ENCODE measurements around the gene MYL3.
"Not testable (repeated sequence)": the region's sequence is repeated elsewhere in the genome, so short reads cannot be mapped to it uniquely, and the experiment has no call there.

MYL3 gene

DNA sequence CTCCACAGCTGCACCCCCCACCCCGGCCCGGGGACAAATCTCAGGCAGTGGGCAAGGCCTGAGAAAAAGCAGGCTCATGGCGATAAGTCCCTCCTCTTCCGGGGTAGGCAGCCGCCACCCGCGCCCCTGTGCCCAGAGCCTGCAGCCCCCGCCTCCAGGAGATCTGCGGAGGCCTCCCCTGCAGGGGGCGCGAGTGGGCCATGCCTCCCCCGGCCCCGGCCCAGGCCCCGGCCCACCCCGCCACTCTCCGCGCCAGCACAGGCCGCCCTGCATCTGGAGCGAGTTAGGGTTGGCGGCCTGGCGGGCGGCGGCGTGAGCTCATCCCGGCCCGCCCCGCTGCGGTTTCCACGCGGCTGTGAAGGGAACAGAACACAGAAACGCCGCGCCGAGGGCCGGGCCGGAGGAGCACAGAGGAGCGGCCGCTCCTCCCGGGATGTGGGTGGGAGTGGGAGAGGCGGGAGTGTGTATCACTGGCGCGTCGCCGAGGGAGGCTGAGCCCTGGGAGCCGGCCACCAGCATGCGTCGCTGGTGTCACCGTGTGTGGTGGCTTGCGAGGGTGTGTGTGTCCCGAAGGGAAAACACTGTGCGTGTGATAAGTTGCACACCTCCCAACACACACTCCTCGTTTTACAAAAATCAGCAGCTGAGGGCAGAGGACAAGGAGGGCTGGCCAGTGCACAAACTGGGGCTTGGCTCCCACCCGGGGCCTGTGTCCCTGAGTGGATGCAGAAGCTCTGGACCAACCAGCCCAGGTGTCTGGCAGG lies 17.2 kb downstream of the MYL3 start:
- peak; percentile 44 to 90 (median 74) for DNase-seq
- intact Hi-C loops (cut with DNase I) = no loop called here

DNA sequence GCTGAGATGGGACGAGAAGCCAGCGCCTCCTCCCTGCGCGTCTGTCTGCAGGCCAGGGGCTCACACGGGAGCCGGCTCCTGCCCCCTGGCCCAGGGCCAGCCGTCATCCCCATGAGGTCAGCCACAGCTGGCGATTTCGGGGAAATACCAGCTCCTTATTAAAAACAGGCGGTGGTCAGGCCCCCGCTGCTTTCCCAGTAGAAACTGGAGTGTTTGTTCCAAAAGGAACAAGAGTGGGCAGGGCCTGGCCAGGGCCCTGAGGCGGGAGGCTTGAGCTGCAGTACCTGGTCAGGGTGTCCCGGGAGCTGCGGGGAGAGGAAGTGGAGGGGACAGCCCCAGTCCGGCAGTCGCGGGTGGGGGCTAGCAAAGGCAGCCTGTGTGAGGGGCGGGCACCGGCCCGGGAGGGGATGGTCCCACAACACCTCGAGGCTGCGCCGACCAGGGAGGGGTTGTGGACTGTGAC lies 17.8 kb downstream of the MYL3 start:
- peak in 14 of 42 donors; percentile 15 to 73 (median 41) for DNase-seq
- intact Hi-C loops (cut with DNase I) = no loop called here

- peak in 4 of 42 donors; percentile 7 to 34 (median 9) for DNase-seq
These were observed 18.3 kb downstream of the MYL3 start for GRCh38 chr3:46844881-46845312.

DNA sequence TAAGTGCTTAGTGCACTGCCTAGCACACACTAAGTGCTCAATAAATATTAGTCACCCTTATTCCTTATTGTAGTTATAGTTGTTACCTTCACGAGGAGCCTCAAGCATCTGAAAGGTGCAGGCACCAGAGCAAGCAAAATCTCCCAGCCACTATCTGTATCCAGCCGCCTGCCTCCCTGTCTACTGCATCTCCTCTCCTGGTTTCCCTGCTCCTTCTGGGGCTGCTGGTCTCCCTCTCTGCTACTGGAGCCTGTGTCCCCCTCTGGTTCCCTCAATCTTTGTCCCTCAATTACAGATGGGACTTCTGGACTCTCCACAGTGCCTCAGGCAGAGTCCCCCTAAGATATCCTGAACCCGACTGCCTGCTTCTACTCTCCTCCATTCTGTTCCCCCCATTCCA lies 18.8 kb downstream of the MYL3 start:
- intact Hi-C loops (cut with DNase I) = no loop called here
- DNase-seq = peak in 1 of 42 donors; percentile 35

More at GRCh38 chr3:46844881-46845312, 18.3 kb downstream of the MYL3 start:
- intact Hi-C loops (cut with DNase I) = no loop called here

GRCh38 chr3:46843508-46843907 lies 19.7 kb downstream of the MYL3 start:
- no peak for DNase-seq
- intact Hi-C loops (cut with DNase I) = no loop called here

- no peak for DNase-seq
- intact Hi-C loops (cut with DNase I) = no loop called here
These were observed 22.8 kb downstream of the MYL3 start for GRCh38 chr3:46840491-46840890.

DNA sequence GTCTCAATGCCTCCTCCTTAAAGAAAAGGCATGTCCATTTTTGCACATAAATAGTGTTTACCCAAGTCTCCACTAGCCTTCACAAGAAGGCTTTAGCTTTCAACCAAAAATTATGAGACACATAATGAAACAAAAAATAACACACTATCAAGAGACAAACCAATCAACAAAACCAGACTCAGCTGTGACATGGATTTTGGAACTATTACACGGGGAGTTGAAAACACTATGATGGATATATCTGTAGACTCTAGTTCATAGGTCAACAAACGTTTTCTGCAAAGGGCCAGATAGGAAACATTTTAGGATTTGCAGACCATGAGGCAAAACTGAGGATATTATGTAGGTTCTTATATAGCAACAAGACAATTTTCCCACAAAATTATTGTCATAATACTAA lies 24.9 kb downstream of the MYL3 start:
- no peak for DNase-seq
- intact Hi-C loops (cut with DNase I) = no loop called here

GRCh38 chr3:46835491-46835890 lies 27.8 kb downstream of the MYL3 start:
- no peak for DNase-seq
- intact Hi-C loops (cut with DNase I) = no loop called here

DNA sequence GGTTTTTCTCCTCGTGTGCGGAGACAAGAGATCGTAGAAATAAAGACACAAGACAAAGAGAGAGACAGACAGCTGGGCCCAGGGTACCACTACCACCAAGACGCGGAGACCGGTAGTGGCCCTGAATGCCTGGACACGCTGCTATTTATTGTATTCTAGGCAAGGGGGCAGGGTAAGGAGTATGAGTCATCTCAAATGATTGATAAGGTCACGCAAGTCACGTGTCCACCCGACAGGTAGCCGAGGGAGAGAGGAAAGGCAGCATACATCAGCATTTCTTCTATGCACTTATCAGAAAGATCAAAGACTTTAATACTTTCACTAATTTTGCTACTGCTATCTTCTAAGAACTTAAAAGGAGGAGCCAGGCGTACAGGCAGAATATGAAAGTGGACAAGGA lies 28.2 kb downstream of the MYL3 start:
- no peak for DNase-seq
- intact Hi-C loops (cut with DNase I) = no loop called here

DNA sequence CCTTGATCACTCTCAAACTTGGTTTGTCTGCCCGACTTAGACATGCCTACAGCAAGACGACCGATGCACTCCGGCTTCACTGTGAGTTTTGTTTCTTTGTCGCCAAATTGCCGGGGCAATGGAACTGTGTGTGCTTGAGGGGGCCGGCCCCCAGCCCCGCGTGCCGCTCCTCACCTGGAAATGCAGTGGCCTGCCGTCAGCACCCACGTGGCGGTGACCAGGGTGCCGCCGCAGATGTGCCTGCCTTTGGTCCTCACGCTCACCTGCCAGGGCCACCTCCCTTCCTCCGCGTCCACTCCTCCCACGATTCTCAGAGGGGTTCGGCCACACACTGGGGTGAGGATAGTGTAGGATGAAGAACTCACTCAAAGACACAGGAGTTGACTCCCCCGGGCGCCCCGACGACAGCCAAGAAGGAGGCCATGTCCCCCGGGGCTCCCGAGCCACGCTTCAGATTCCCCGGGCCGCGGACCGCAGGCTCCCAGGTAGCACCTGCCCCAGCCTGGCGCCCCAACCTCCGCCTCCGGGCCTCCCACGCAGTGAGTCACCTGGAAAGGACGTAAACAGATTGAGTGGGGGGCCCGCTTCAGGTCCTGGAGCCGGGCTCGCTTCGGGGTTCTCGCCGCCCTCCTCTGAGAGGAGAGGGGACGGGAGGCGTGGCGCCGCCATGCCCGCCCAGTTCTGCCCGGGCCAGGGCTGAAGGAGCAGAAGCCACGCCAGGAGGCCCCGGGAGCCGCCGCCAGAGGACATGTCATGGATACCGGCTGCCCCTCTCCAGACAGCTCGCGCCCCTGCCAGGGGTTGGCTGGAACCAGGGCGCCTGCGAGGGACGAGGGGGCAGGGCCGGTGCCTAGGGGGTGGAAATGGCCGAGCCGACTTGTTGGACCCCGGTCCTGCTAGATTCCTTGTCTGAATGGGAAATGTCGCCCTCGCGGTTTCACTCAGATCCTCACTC lies 29.6 kb downstream of the MYL3 start:
- intact Hi-C loops (cut with DNase I) = no loop called here
- no peak for DNase-seq

DNA sequence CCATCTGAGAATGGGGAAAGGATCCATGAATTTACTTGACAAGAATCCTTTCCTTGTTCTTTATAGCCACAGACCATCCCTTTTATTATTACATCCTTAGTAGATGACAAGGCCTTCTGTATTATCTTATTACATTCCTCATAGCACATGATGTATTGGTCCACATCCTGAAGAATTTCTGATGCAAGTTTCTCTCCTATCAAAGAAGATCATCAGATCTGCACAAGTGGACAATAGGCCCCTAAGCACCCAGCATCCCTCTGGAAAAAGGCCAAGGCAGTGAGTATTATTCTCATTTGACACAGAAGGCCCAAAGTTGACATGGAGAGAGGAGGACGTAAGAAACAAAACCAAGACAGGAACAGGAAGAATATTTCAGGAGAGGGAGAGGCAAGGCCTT lies 31.4 kb downstream of the MYL3 start:
- intact Hi-C loops (cut with DNase I) = no loop called here
- no peak for DNase-seq

DNA sequence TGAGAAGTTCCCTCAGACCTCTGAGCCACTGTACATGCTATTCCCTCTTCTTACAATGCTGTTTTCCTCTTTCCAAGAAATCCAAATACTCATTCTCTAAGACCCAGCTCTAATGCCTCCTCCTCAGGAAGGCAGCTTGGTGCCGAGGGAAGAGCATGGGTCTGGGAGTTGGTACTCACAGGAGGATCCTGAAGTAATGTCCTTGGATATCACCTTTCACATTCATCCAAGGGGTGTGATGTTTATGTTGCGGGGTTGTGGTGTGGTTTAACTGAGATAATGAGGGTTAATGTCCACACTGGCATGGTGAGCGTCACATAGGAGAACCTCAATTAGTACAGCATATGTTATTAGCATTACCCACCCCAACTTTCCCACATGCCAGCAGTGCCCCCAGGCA lies 31.9 kb downstream of the MYL3 start:
- intact Hi-C loops (cut with DNase I) = no loop called here

DNA sequence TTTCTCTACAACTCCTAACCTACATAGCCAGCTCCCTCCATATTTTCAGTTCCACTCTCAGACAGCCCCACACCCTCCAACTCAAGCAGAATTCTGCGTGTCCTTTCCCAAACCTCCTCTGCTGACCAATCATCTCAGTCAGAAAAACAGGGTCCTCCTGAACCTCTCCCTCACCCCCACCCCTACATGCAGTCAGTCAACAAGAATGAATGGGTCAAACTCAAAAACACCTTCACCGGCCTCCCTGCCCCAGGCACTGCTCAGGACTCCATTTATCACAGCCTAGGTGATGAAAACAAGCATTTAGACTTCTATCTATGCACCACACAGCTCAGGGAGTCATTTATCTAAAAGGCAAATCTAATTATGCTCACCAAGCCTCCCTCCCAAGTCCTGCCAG lies 32.4 kb downstream of the MYL3 start:
- intact Hi-C loops (cut with DNase I) = no loop called here

More for the DNA sequence above, 31.9 kb downstream of the MYL3 start:
- DNase-seq = no peak

DNA sequence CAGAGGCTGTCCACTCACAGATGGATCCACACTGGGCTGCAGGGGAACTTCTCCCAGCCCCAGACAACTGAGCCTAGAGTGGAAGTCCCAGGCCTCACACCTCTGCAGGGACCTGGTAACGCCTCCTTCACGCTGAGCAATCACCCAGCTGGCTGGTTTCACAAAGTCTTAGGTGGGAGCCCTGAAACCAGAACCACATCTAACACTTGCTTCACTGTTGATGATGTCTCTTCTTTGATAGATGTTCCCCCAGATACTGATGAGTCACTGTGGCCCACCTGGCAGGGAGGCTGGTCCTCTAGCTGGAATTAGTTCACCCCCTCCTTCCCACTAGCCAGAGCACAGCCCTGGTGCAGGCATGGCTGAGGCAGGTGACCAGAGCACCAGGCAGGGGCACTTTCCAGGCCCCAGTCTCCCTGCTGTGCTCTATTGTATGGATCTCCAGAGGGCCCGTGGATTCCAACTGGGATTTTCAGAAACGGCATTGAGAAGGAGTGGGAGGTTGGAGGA lies 33.5 kb downstream of the MYL3 start:
- DNase-seq = no peak
- intact Hi-C loops (cut with DNase I) = no loop called here

More for the DNA sequence above, 32.4 kb downstream of the MYL3 start:
- DNase-seq = no peak

GRCh38 chr3:46825450-46825849 lies 37.8 kb downstream of the MYL3 start:
- DNase-seq = no peak
- intact Hi-C loops (cut with DNase I) = no loop called here

DNA sequence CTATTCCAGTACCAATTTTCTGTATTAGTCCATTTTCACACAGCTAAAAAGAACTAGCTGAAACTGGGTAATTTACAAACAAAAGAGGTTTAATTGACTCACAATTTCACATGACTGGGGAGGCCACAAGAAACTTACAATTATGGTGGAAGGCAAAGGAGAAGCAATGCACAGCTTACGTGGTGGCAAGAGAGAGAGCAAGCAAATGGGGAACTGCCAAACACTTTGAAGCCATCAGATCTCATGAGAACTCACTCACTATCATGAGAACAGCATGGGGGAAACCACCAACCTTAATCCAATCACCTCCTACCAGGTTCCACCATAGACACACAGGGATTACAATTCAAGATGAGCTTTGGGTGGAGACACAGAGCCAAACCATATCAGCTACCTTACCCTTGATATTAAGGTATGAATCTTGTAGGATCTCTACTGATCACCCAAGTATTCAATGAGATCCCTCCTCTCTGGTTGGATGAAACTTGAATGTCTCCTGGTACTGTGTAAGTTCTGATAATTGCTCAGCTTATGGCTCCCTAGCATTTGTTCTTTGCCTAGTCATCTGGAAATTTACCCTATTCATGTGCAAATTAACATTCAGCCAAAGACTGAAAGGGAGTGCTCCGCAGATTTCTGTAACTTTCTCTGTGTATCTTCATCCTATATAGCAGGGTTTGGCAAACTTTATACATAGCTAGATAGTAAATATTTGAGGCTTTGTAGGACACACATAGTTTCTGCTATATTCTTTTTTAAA lies 38.9 kb downstream of the MYL3 start:
- intact Hi-C loops (cut with DNase I) = no loop called here
- DNase-seq = no peak

DNA sequence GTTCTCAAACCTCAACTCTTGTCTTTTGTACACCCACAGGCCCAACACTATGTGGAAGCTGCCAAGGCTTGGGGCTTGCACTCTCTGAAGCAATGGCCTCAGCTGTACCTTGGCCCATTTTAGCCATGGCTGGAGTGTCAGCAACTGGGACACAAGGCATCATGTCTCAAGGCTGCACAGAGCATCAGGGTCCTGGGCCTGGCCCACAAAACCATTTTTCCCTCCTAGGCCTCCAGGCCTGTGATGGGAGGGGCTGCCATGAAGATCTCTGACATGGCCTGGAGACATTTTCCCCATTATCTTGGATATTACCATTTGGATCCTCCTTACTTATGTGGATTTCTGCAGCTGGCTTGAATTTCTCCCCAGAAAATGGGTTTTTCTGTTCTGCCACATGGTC lies 39.9 kb downstream of the MYL3 start:
- intact Hi-C loops (cut with DNase I); DNase-seq: not testable (repeated sequence)

- intact Hi-C loops (cut with DNase I) = no loop called here
- DNase-seq = no peak
These were observed 41.7 kb downstream of the MYL3 start for GRCh38 chr3:46821553-46821952.

- intact Hi-C loops (cut with DNase I) = no loop called here
- DNase-seq = no peak
These were observed 42.4 kb downstream of the MYL3 start for GRCh38 chr3:46820852-46821251.

Data from head of caudate nucleus (tissue), 42 donors.